GM12864 (cell line): ENCODE data around the gene SMYD3.

Experiments used
- DNase-seq: peaks from one replicate; pipeline ENCODE4 v3.0.0-alpha.2; 2011; ENCODE audit warnings: low read depth
- H3K4me3 ChIP-seq: 2 replicates; pipeline ENCODE4 v1.5.1; 2011; ENCODE audit warnings: mild to moderate bottlenecking, low read depth, low read length, control low read depth
- TF ChIP-seq, protein P1 (sequence below): IDR thresholded peaks from 2 replicates; pipeline ENCODE4 v1.5.1; 2011; ENCODE audit warnings: low read depth, mild to moderate bottlenecking, moderate library complexity, low read length, control low read depth, inconsistent platforms; ENCODE audit errors: missing control alignments

SMYD3 gene

DNA sequence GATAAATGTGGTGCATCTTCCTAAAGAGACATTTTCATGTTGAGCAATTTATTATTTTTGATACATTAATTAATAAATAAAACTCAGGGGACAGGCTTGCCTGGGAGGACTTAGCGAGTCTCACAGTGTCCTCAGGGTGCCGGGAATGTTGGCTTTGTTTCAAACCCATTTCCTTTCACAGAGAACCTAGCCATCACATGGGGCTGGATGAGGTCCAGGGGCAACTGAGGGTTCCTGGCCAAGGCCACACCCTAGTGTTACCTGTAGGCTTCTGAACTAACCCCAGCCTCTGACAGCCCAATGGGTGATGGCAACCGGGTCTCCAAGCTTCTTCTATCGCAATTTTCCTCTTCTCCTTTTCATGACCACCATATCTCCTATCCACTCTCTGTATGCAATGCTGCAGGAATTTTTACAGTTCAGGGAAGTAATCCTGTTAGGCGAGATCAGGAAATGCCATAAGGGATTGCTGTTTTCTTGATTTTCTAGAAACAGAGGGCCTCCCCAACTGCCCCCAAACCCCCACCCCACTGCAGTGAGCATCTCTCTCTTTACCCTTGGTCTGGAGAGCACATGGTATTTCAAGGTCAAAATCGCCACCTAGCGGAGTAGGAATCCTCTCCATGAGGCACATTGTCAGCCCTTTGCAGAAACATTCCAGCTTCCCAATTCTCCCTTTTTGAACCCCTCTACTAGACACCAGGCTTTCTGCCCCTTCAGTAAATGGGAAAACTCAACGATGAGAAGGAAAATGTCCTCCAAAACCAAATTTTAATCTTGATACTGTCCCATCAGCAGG lies 22.1 kb upstream of the SMYD3 start:
- TF ChIP-seq, protein P1, sequence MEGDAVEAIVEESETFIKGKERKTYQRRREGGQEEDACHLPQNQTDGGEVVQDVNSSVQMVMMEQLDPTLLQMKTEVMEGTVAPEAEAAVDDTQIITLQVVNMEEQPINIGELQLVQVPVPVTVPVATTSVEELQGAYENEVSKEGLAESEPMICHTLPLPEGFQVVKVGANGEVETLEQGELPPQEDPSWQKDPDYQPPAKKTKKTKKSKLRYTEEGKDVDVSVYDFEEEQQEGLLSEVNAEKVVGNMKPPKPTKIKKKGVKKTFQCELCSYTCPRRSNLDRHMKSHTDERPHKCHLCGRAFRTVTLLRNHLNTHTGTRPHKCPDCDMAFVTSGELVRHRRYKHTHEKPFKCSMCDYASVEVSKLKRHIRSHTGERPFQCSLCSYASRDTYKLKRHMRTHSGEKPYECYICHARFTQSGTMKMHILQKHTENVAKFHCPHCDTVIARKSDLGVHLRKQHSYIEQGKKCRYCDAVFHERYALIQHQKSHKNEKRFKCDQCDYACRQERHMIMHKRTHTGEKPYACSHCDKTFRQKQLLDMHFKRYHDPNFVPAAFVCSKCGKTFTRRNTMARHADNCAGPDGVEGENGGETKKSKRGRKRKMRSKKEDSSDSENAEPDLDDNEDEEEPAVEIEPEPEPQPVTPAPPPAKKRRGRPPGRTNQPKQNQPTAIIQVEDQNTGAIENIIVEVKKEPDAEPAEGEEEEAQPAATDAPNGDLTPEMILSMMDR, result no peak
- no peak for DNase-seq
- H3K4me3 ChIP-seq, result no peak overlapping the region

DNA sequence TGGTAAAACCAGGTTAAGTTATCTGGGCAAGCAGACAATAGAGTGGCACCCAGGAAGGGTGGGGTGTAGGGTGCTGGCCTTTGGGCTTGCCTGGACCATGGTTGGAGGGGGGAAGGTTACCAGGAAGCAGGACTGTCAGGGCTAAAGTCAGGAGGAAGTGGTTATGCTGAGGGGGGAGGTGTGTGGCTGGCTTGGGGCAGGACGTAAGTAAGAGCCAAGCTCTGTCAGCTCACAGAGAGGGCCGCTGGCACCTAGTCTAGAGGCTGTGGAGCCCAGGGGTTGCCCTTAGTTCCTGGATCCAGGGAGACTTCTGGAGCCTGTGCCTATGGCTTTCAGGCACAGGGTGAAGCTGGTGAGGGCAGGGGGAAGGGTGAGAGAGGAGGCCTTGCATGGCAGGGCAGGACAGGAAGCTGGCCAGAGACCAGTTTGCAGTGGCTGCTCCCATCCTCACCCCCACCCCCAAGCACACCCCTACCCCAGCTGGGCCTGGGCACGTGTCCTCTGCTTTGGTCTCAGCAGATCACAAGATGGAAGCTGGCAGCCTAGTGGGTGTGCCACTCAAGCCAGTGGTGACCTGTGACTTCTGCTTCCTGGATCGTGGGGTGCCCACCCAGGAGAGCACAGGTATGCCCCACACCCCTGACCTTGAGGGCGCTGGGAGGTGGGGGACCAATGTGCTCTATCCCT lies 20.5 kb upstream of the SMYD3 start:
- no peak overlapping the region for H3K4me3 ChIP-seq
- TF ChIP-seq, protein P1, result no peak
- no peak for DNase-seq

DNA sequence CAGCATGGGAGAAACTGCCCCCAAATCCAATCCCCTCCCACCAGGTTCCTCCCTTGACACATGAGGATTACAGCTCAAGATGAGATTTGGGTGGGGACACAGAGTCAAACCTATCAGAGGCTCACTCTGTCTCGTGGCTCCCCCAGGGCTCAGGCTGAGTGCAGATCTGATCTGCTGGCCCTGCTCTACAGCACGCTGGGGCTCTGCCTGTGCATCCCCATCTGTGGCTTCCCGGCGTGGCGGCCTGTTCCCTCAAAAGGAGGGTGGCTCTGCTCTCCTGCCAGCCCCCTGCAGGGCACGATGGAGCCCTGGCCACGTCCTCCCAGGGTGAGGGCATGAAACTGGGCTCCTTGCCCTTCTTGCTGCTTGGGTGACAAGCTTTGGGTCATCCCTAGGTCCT lies 19.8 kb upstream of the SMYD3 start:
- no peak overlapping the region for H3K4me3 ChIP-seq
- TF ChIP-seq, protein P1, result no peak
- DNase-seq, result no peak

DNA sequence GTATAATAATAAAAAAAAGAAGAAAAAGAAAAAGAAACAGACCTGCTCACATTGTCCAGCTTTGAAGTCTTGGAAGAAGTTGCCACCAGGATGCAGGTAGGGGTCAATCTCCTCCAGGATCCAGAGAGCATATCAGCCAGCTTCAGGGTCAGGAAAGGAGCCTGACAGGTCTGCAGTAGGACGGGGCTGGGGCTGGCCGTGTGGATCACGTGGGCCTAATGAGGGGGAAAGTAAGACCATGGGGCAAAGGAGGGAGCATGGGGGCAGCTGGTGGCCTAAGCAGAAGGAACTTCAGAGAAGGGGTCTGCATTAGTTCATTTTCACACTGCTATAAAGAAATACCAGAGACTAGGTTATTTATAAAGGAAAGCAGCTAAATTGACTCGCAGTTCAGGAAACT lies 19.3 kb upstream of the SMYD3 start:
- H3K4me3 ChIP-seq, result no peak overlapping the region
- TF ChIP-seq, protein P1, result no peak
- DNase-seq, result no peak

DNA sequence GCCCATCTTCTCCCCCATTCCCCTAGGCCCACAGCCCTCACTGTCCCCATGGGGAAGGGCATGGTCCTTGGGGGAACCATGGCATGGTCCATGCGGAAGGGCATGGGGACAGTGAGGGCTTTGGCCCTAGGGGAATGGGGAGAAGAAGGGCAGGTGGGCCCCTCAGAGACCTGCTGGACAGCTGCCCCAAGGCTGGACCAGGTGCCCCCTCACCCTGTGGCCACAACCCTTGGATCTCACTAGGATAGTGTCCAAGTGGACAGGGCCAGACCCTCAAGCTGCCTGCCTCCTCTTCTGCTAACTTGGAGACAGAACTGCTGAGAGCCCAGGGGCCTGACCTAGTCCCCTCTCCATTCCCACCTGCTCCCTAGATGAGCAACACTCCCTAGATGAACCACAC lies 12.4 kb upstream of the SMYD3 start:
- no peak for DNase-seq
- TF ChIP-seq, protein P1, result no peak
- H3K4me3 ChIP-seq, result no peak overlapping the region

DNA sequence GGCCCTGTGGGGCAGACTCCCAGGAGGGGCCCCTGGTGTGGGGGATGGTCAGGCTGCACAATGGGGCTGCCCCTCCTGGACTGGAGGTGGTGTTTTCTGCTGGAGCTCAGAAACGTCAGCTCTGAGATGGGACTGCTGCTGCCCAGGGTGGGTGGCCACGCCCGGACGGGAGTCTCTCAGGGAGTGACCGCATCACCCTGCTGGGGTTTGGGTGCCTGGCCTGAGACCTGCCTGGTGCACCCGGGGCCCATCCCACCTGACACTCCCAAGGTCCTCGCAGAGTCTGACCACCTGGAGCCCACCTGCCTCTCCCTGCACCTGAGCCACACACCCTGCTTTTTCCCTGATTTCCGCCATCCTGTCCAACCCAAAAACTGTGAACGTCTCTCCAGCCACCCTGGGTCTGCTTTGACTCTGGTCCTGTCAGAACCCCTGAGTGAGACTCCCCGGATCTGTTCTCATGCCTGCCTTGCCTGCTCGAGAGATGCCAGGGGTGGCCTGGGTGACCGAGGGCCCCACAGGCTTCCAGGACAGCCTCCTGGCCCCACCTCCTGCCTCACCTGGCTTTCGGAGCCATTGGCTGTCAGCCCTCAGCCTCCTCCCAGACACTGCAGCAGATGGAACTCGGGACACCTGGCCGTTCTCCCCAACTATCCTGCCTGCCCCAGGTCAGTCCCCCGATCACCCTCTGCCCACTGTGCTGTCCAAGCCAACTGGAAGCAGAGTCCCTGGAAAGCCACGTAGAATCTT lies 11.6 kb upstream of the SMYD3 start:
- no peak overlapping the region for H3K4me3 ChIP-seq
- TF ChIP-seq, protein P1, result no peak
- DNase-seq, result no peak
